Measurements from ENCODE around the gene KCNJ3. TPM values are rescaled to one million over a fixed set of nuclear protein-coding genes. Genes with fewer than 3 reads are reported as not detected.

The KCNJ3 gene
- total RNA-seq = not detected in 2 replicates

GRCh38 chr2:154698296-154698720 lies at the start of gene KCNJ3:
Gene KCNJ3 (plus strand): TSS chr2:154698695. CDS start chr2:154698776, 81 bp downstream.

Data from aortic smooth muscle cell (primary cell).